HEK293 (cell line): ENCODE measurements around the gene ZBTB26.

ENCODE experiments used
- CTCF ChIA-PET: fragments of 350-600 bp; formaldehyde crosslinking; extraction: SDS; loops from one replicate; lab custom pipeline; 2021; ENCODE audit warnings: antibody characterized with exemption; lab: Yijun Ruan, JAX
- POLR2A ChIA-PET: fragments of 300-600 bp; formaldehyde crosslinking; extraction: SDS; loops from one replicate; lab custom pipeline; 2020; ENCODE audit warnings: antibody characterized with exemption, inconsistent platforms; lab: Yijun Ruan, JAX
- H3K27ac ChIP-seq: fragments of 200-500 bp; sonication (Bioruptor generic); 2 replicates; pipeline ENCODE4 v1.5.1; 2014; ENCODE audit warnings: low read depth, low read length, control low read depth, inconsistent platforms; ENCODE audit errors: extremely low read depth
- H3K36me3 ChIP-seq, 2 experiments: fragments of 200-500 bp in 1 of 2; sonication (Bioruptor generic) in 1 of 2; 1 replicate in 1 of 2; 2 replicates in 1 of 2; pipeline ENCODE4 v1.5.1; 2014 to 2017; ENCODE audit warnings: inconsistent platforms in 2 of 2, low read length in 2 of 2; ENCODE audit not compliant: control insufficient read depth in 2 of 2, insufficient read depth in 1 of 2
- H3K4me1 ChIP-seq: fragments of 200-500 bp; sonication (Bioruptor generic); 2 replicates; pipeline ENCODE4 v1.5.1; 2014; ENCODE audit warnings: mild to moderate bottlenecking, low read length, inconsistent platforms; ENCODE audit not compliant: control insufficient read depth, insufficient read depth
- H3K4me3 ChIP-seq: 2 replicates; pipeline ENCODE4 v1.5.1; 2011; ENCODE audit warnings: low read depth, mild to moderate bottlenecking, control low read depth, low read length, moderate library complexity
- H3K9me3 ChIP-seq: fragments of 200-500 bp; sonication (Bioruptor generic); 2 replicates; pipeline ENCODE4 v1.5.1; 2014; ENCODE audit warnings: low read depth, low read length, inconsistent platforms; ENCODE audit not compliant: control insufficient read depth, insufficient read depth
- BCL11A ChIP-seq: fragments of 450-650 bp; formaldehyde crosslinking; IDR thresholded peaks from 2 replicates; pipeline ENCODE4 v1.5.1; 2016; ENCODE audit warnings: low read depth, missing biosample characterization, missing genetic modification characterization
- BCL6B ChIP-seq: fragments of 450-650 bp; formaldehyde crosslinking; IDR thresholded peaks from 2 replicates; pipeline ENCODE4 v1.5.1; 2017; ENCODE audit warnings: missing biosample characterization, missing genetic modification characterization
- CTCF ChIP-seq: fragments of 450-650 bp; formaldehyde crosslinking; IDR thresholded peaks from 2 replicates; pipeline ENCODE4 v1.5.1; 2016; ENCODE audit warnings: missing biosample characterization, missing genetic modification characterization
- GFI1B ChIP-seq: fragments of 450-650 bp; formaldehyde crosslinking; IDR thresholded peaks from 2 replicates; pipeline ENCODE4 v1.5.1; 2016; ENCODE audit warnings: missing biosample characterization, missing genetic modification characterization
- KLF16 ChIP-seq: fragments of 450-650 bp; formaldehyde crosslinking; IDR thresholded peaks from 2 replicates; pipeline ENCODE4 v1.5.1; 2017; ENCODE audit warnings: missing biosample characterization, missing genetic modification characterization
- SCRT1 ChIP-seq: fragments of 450-650 bp; formaldehyde crosslinking; IDR thresholded peaks from 2 replicates; pipeline ENCODE4 v1.5.1; 2016; ENCODE audit warnings: missing biosample characterization, missing genetic modification characterization, borderline replicate concordance
- ZBTB1 ChIP-seq: fragments of 450-650 bp; formaldehyde crosslinking; IDR thresholded peaks from 2 replicates; pipeline ENCODE4 v1.5.1; 2016; ENCODE audit warnings: missing biosample characterization, missing genetic modification characterization
- ZBTB20 ChIP-seq: fragments of 450-650 bp; formaldehyde crosslinking; IDR thresholded peaks from 2 replicates; pipeline ENCODE4 v1.5.1; 2016; ENCODE audit warnings: missing biosample characterization, missing genetic modification characterization
- ZBTB8A ChIP-seq: fragments of 450-650 bp; formaldehyde crosslinking; IDR thresholded peaks from 2 replicates; pipeline ENCODE4 v1.5.1; 2016; ENCODE audit warnings: missing biosample characterization, missing genetic modification characterization
- ZFP3 ChIP-seq: fragments of 450-650 bp; formaldehyde crosslinking; IDR thresholded peaks from 2 replicates; pipeline ENCODE4 v1.5.1; 2016; ENCODE audit warnings: low read depth, missing biosample characterization, missing genetic modification characterization
- ZFP69B ChIP-seq: fragments of 450-650 bp; formaldehyde crosslinking; IDR thresholded peaks from 2 replicates; pipeline ENCODE4 v1.5.1; 2016; ENCODE audit warnings: missing biosample characterization, missing genetic modification characterization
- ZNF10 ChIP-seq: fragments of 450-650 bp; formaldehyde crosslinking; IDR thresholded peaks from 2 replicates; pipeline ENCODE4 v1.5.1; 2017; ENCODE audit warnings: missing biosample characterization, missing genetic modification characterization
- ZNF146 ChIP-seq: fragments of 450-650 bp; formaldehyde crosslinking; IDR thresholded peaks from 2 replicates; pipeline ENCODE4 v1.5.1; 2016; ENCODE audit warnings: missing biosample characterization, missing genetic modification characterization
- ZNF18 ChIP-seq: fragments of 450-650 bp; formaldehyde crosslinking; IDR thresholded peaks from 2 replicates; pipeline ENCODE4 v1.5.1; 2016; ENCODE audit warnings: missing biosample characterization, missing genetic modification characterization
- ZNF221 ChIP-seq: fragments of 450-650 bp; formaldehyde crosslinking; IDR thresholded peaks from 2 replicates; pipeline ENCODE4 v1.5.1; 2017; ENCODE audit warnings: missing biosample characterization, missing genetic modification characterization, borderline replicate concordance
- ZNF362 ChIP-seq: fragments of 450-650 bp; formaldehyde crosslinking; IDR thresholded peaks from 2 replicates; pipeline ENCODE4 v1.5.1; 2016; ENCODE audit warnings: missing biosample characterization, missing genetic modification characterization
- ZNF394 ChIP-seq: fragments of 450-650 bp; formaldehyde crosslinking; IDR thresholded peaks from 2 replicates; pipeline ENCODE4 v1.5.1; 2016; ENCODE audit warnings: missing biosample characterization, missing genetic modification characterization, mild to moderate bottlenecking, moderate library complexity, borderline replicate concordance
- ZNF423 ChIP-seq: fragments of 450-650 bp; formaldehyde crosslinking; IDR thresholded peaks from 2 replicates; pipeline ENCODE4 v1.5.1; 2016; ENCODE audit warnings: missing biosample characterization, missing genetic modification characterization
- ZNF426 ChIP-seq: fragments of 450-650 bp; formaldehyde crosslinking; IDR thresholded peaks from 2 replicates; pipeline ENCODE4 v1.5.1; 2017; ENCODE audit warnings: missing biosample characterization, missing genetic modification characterization, mild to moderate bottlenecking, inconsistent platforms, moderate library complexity
- ZNF585B ChIP-seq: fragments of 450-650 bp; formaldehyde crosslinking; IDR thresholded peaks from 2 replicates; pipeline ENCODE4 v1.5.1; 2016; ENCODE audit warnings: missing biosample characterization, missing genetic modification characterization
- ZNF600 ChIP-seq: fragments of 450-650 bp; formaldehyde crosslinking; IDR thresholded peaks from 2 replicates; pipeline ENCODE4 v1.5.1; 2016; ENCODE audit warnings: missing biosample characterization, missing genetic modification characterization
- ZNF654 ChIP-seq: fragments of 450-650 bp; formaldehyde crosslinking; IDR thresholded peaks from 2 replicates; pipeline ENCODE4 v1.5.1; 2016; ENCODE audit warnings: low read depth, missing biosample characterization, missing genetic modification characterization
- ZNF658 ChIP-seq: fragments of 450-650 bp; formaldehyde crosslinking; IDR thresholded peaks from 2 replicates; pipeline ENCODE4; 2016; ENCODE audit warnings: missing biosample characterization, missing genetic modification characterization
- ZNF76 ChIP-seq: fragments of 450-650 bp; formaldehyde crosslinking; IDR thresholded peaks from 2 replicates; pipeline ENCODE4; 2016; ENCODE audit warnings: low read depth, missing biosample characterization, missing genetic modification characterization, borderline replicate concordance
- ZNF837 ChIP-seq: fragments of 450-650 bp; formaldehyde crosslinking; IDR thresholded peaks from 2 replicates; pipeline ENCODE4 v1.5.1; 2016; ENCODE audit warnings: missing biosample characterization, missing genetic modification characterization
- ZSCAN16 ChIP-seq: fragments of 450-650 bp; formaldehyde crosslinking; IDR thresholded peaks from 2 replicates; pipeline ENCODE4 v1.5.1; 2016; ENCODE audit warnings: missing biosample characterization, missing genetic modification characterization
- TF ChIP-seq, protein P1 (sequence below): fragments of 450-650 bp; formaldehyde crosslinking; IDR thresholded peaks from 2 replicates; pipeline ENCODE4 v1.5.1; 2017; ENCODE audit warnings: missing biosample characterization, missing genetic modification characterization
- TF ChIP-seq, protein P2 (sequence below): fragments of 450-650 bp; formaldehyde crosslinking; optimal IDR thresholded peaks from 2 replicates; pipeline ENCODE3; 2016; ENCODE audit warnings: missing biosample characterization, mild to moderate bottlenecking, missing genetic modification characterization

Gene ZBTB26

GRCh38 chr9:122936883-122937282, 5.6 kb upstream of the ZBTB26 start:
- Histone ChIP-seq H3K4me3 (no peak overlapping the region), H3K36me3 (peaks cover 9 to 28% of the 10 kb centered on the region in 2 experiments; a peak in 2 of 3 replicates), H3K4me1 (no peaks in the 10 kb centered on the region), H3K27ac (no peak overlapping the region), H3K9me3 (no peaks in the 10 kb centered on the region)
- POLR2A ChIA-PET: interaction anchor here (1.3 kb wide), 1 partner anchor 7 kb away, joined by 5 read pairs; no protein-coding TSS in a partner anchor
- no peak for TF ChIP-seq ZBTB1 (tag by site-specific recombination)
- no peak for TF ChIP-seq ZNF76
- TF ChIP-seq BCL6B (tag by site-specific recombination): no peak
- no peak for TF ChIP-seq GFI1B (tag by site-specific recombination)
- no peak for TF ChIP-seq KLF16
- no peak for TF ChIP-seq ZNF585B (tag by site-specific recombination)
- TF ChIP-seq ZNF426: no peak
- TF ChIP-seq ZNF837 (tag by site-specific recombination): no peak
- no peak for TF ChIP-seq ZFP3
- TF ChIP-seq ZNF658 (tag by site-specific recombination): no peak
- TF ChIP-seq, protein P1, sequence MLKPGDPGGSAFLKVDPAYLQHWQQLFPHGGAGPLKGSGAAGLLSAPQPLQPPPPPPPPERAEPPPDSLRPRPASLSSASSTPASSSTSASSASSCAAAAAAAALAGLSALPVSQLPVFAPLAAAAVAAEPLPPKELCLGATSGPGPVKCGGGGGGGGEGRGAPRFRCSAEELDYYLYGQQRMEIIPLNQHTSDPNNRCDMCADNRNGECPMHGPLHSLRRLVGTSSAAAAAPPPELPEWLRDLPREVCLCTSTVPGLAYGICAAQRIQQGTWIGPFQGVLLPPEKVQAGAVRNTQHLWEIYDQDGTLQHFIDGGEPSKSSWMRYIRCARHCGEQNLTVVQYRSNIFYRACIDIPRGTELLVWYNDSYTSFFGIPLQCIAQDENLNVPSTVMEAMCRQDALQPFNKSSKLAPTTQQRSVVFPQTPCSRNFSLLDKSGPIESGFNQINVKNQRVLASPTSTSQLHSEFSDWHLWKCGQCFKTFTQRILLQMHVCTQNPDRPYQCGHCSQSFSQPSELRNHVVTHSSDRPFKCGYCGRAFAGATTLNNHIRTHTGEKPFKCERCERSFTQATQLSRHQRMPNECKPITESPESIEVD (tag by site-specific recombination): no peak
- TF ChIP-seq ZBTB8A (tag by site-specific recombination): no peak
- no peak for TF ChIP-seq BCL11A (tag by site-specific recombination)
- no peak for TF ChIP-seq ZNF18 (tag by site-specific recombination)
- no peak for TF ChIP-seq ZNF10 (tag by site-specific recombination)
- no peak for TF ChIP-seq ZNF394 (tag by site-specific recombination)
- no peak for TF ChIP-seq ZNF423 (tag by site-specific recombination)
- TF ChIP-seq, protein P2, sequence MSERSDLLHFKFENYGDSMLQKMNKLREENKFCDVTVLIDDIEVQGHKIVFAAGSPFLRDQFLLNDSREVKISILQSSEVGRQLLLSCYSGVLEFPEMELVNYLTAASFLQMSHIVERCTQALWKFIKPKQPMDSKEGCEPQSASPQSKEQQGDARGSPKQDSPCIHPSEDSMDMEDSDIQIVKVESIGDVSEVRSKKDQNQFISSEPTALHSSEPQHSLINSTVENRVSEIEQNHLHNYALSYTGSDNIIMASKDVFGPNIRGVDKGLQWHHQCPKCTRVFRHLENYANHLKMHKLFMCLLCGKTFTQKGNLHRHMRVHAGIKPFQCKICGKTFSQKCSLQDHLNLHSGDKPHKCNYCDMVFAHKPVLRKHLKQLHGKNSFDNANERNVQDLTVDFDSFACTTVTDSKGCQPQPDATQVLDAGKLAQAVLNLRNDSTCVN (tag by site-specific recombination): no peak
- CTCF ChIA-PET: no interaction called here

DNA sequence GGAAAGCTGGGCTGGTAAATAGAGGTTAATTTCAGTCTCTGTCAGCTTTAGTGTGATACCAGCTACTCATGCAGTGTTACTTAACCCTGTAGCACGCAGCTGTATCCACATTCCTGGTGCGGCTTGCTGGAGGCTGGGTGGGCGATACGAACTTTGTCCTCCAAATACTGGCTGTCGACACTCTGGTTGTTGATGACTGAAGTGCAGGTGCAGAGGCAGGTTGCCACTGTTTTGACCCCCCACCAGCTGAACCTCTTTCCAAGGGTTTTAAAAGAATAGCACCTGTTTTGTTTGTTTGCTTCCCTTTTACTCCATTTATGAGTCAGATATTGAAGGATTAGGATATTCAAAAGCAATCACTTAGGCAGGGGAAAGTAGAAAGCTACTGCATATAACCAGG, 5.2 kb upstream of the ZBTB26 start:
- Histone ChIP-seq H3K9me3 (no peaks in the 10 kb centered on the region), H3K4me3 (no peak overlapping the region), H3K27ac (no peak overlapping the region), H3K4me1 (no peaks in the 10 kb centered on the region), H3K36me3 (peaks cover 9 to 28% of the 10 kb centered on the region in 2 experiments; a peak in 2 of 3 replicates)
- CTCF ChIA-PET: interaction anchor here (0.5 to 0.7 kb wide), 2 partner anchors 16 to 42 kb away, joined by 3 read pairs; no protein-coding TSS in a partner anchor
- POLR2A ChIA-PET: interaction anchor here (1.3 kb wide), 1 partner anchor 8 kb away, joined by 5 read pairs; no protein-coding TSS in a partner anchor
- TF ChIP-seq ZSCAN16 (tag by site-specific recombination) (no peak), ZNF600 (tag by site-specific recombination) (no peak), ZNF837 (tag by site-specific recombination) (no peak), ZNF654 (tag by site-specific recombination) (no peak), CTCF (no peak), ZNF146 (tag by site-specific recombination) (no peak), ZBTB8A (tag by site-specific recombination) (no peak), SCRT1 (tag by site-specific recombination) (no peak), KLF16 (no peak), ZBTB20 (tag by site-specific recombination) (no peak), ZFP69B (tag by site-specific recombination) (no peak), ZNF221 (no peak), ZNF362 (tag by site-specific recombination) (no peak)
